K562 (cell line): ENCODE measurements around the gene COL5A1. TPM values are rescaled to one million over a fixed set of nuclear protein-coding genes. Genes with fewer than 3 reads are reported as not detected.

ENCODE experiments used
- ATAC-seq: fragments of 200-7000 bp; cut with Tn5 transposase; 3 replicates; pipeline ENCODE4 v1.9.1; 2020; ENCODE audit warnings: moderate library complexity
- BruUV-seq: library from RNA; stranded (reverse); fragments of 400-500 nt; replicated peaks from 2 replicates; lab custom pipeline; 2021; lab: Mats Ljungman, UMichigan
- CTCF ChIA-PET: fragments of 300-600 bp; formaldehyde crosslinking; extraction: SDS; loops from one replicate; lab custom pipeline; 2021; ENCODE audit warnings: low intra/inter-chr PET ratio; lab: Yijun Ruan, JAX
- POLR2A ChIA-PET: fragments of 300-600, 350-650 bp; sonication (Branson Sonifier 250); formaldehyde crosslinking; extraction: SDS; loops from one replicate; lab custom pipeline; 2021; ENCODE audit warnings: antibody characterized with exemption, inconsistent platforms; lab: Yijun Ruan, JAX
- DNase-seq, 4 experiments: peaks; one replicate each; pipeline versions ENCODE4 v3.0.0 to v3.0.0-alpha.2; 2011 to 2018; ENCODE audit warnings: low spot score in 3 of 4, mixed read lengths in 3 of 4; ENCODE audit errors: extremely low read depth in 1 of 4
- FAIRE-seq: peaks from 2 replicates; lab custom pipeline; 2011; peaks lifted over from hg19 to GRCh38; lab: Jason Lieb, UNC
- H2AFZ ChIP-seq: 2 replicates; pipeline ENCODE4 v1.6.0; 2011; ENCODE audit warnings: low read depth, low read length, control low read depth, inconsistent platforms
- H3K27ac ChIP-seq: fragments of 200-600 bp; 3 replicates; pipeline ENCODE4 v1.8.0; 2011; ENCODE audit warnings: low read depth, mild to moderate bottlenecking, control low read depth, inconsistent platforms, low read length, moderate library complexity, mixed read lengths; ENCODE audit errors: extremely low read depth
- H3K27me3 ChIP-seq, 2 experiments: fragments of 300-600 bp in 1 of 2; 2 replicates in 1 of 2; 3 replicates in 1 of 2; pipeline versions ENCODE4 v1.6.0 to v1.8.0; 2011; ENCODE audit warnings: inconsistent platforms in 2 of 2, low read length in 2 of 2, mild to moderate bottlenecking in 1 of 2, mixed read lengths in 1 of 2, moderate library complexity in 1 of 2; ENCODE audit not compliant: control insufficient read depth in 2 of 2, insufficient read depth in 2 of 2
- H3K36me3 ChIP-seq: fragments of 300-600 bp; 3 replicates; pipeline ENCODE4 v1.8.0; 2011; ENCODE audit warnings: mild to moderate bottlenecking, low read length, inconsistent platforms; ENCODE audit not compliant: control insufficient read depth, insufficient read depth
- H3K4me1 ChIP-seq, 2 experiments: fragments of 200-600 bp in 1 of 2; replicated peaks in 1 of 2; 2 replicates in 1 of 2; 3 replicates in 1 of 2; pipeline versions ENCODE4 v1.5.1 to v1.8.0; 2011; ENCODE audit warnings: inconsistent platforms in 2 of 2, low read length in 2 of 2, mild to moderate bottlenecking in 1 of 2, mixed read lengths in 1 of 2, moderate library complexity in 1 of 2; ENCODE audit not compliant: control insufficient read depth in 2 of 2, insufficient read depth in 2 of 2
- H3K4me2 ChIP-seq: 2 replicates; pipeline ENCODE4 v1.6.1; 2011; ENCODE audit warnings: low read length, control low read depth, inconsistent platforms, mixed read lengths; ENCODE audit not compliant: insufficient read depth
- H3K4me3 ChIP-seq: fragments of 200-600 bp; sonication (generic), shearing (Covaris generic); 2 replicates; pipeline ENCODE4 v1.5.1; 2016; ENCODE audit warnings: control low read depth, inconsistent platforms
- H3K79me2 ChIP-seq: fragments of 200-600 bp; 3 replicates; pipeline ENCODE4 v1.8.0; 2011; ENCODE audit warnings: low read length, inconsistent platforms; ENCODE audit not compliant: control insufficient read depth, insufficient read depth
- H3K9ac ChIP-seq, 2 experiments: 2 replicates each; pipeline versions ENCODE4 v1.6.0 to v1.6.1; 2011; ENCODE audit warnings: low read depth in 2 of 2, low read length in 2 of 2, control low read depth in 1 of 2, inconsistent platforms in 1 of 2, mild to moderate bottlenecking in 1 of 2, mixed read lengths in 1 of 2; ENCODE audit not compliant: insufficient read depth in 1 of 2
- H3K9me1 ChIP-seq: one replicate; pipeline ENCODE4 v1.6.0; 2011; ENCODE audit warnings: inconsistent platforms, mild to moderate bottlenecking, low read length, moderate library complexity; ENCODE audit not compliant: control insufficient read depth, insufficient read depth
- H3K9me3 ChIP-seq: replicated peaks from 2 replicates; pipeline ENCODE4 v1.5.1; 2011; ENCODE audit warnings: low read depth, low read length, inconsistent platforms; ENCODE audit not compliant: control insufficient read depth, insufficient read depth
- H4K20me1 ChIP-seq: replicated peaks from 2 replicates; pipeline ENCODE4 v1.6.1; 2011; ENCODE audit warnings: low read length, inconsistent platforms, mixed read lengths; ENCODE audit not compliant: control insufficient read depth, insufficient read depth
- CLOCK ChIP-seq: fragments of 250-450 bp; sonication (Bioruptor Pico); IDR thresholded peaks from 2 replicates; pipeline ENCODE4 v1.4.0; 2020; ENCODE audit warnings: mild to moderate bottlenecking, moderate library complexity, borderline replicate concordance
- MCM7 ChIP-seq, 2 experiments: fragments of 450-650 bp; IDR thresholded peaks; 2 replicates each; pipeline ENCODE4 v1.6.1; 2016 to 2018
- PURB ChIP-seq: sonication (generic); formaldehyde crosslinking; IDR thresholded peaks from 2 replicates; pipeline ENCODE4 v1.9.0; 2021; ENCODE audit warnings: low read depth, mild to moderate bottlenecking, missing genetic modification reagents
- ZKSCAN1 ChIP-seq: fragments of 150-350 bp; IDR thresholded peaks from 2 replicates; pipeline ENCODE4 v1.6.1; 2016; ENCODE audit warnings: low read depth, low read length
- ZNF518B ChIP-seq: fragments of 250-450 bp; sonication (Bioruptor Pico); IDR thresholded peaks from 2 replicates; pipeline ENCODE4 v1.5.0; 2021; ENCODE audit warnings: mild to moderate bottlenecking, moderate library complexity
- WGBS: fragments of 100-300 bp; shearing (Covaris generic); methylation state at CpG from one replicate; pipeline ENCODE4 v1.1.6; 2016; ENCODE audit warnings: low coverage, mixed read lengths; ENCODE audit not compliant: insufficient coverage; ENCODE audit errors: missing lambda C conversion rate; 5-methylcytosine and 5-hydroxymethylcytosine counted together
- in situ Hi-C: fragments of 300-500 bp; cut with MboI; formaldehyde crosslinking; loops from 4 replicates; pipeline ENCODE4 v1.15.0; 2018; ENCODE audit warnings: inconsistent platforms, mixed read lengths
- intact Hi-C: fragments of 100-400 bp; cut with micrococcal nuclease; formaldehyde crosslinking; loops from 2 replicates; pipeline ENCODE4 v1.14.2; 2022
- polyA plus RNA-seq, 8 experiments: library from polyadenylated mRNA; depleted of rRNA in 4 of 8; stranded (reverse) in 5 of 8; unstranded in 3 of 8; fragments of >200 nt; fragmentation: Nextera tagmentation in 2 of 8; fragmentation: Illumina TruSeq in 1 of 8; extraction: Ambion mirVana in 2 of 8; extraction: Trizol in 1 of 8; gene quantifications; 2 replicates each; pipeline versions ENCODE4 v1.2.1 to v1.2.3, GENCODE V29; 2011 to 2014; ENCODE audit warnings: inconsistent platforms in 1 of 8, missing spikeins in 1 of 8
- total RNA-seq, 7 experiments: library from RNA; depleted of rRNA in 6 of 7; stranded (reverse); fragments of >200 nt in 6 of 7; fragmentation: Illumina TruSeq in 2 of 7; extraction: Trizol in 2 of 7; gene quantifications; 2 replicates each; pipeline versions ENCODE4 v1.2.1 to v1.2.3, GENCODE V29; 2011 to 2021; ENCODE audit warnings: low replicate concordance in 1 of 7

COL5A1 gene
- total and polyA plus RNA-seq, 9 of the 15 experiments (the other 6 are each of a cell fraction or from before 2014, with no cell fraction given): under 0.01 to 0.13 (median 0.04) TPM; not detected in 6

GRCh38 chr9:134737842-134738580 is 96.4 kb downstream of the COL5A1 start:
- ChIA-PET POLR2A (no interaction called here), CTCF (interaction anchor here (3.0 kb wide), 1 partner anchor 289 kb away, joined by 11 read pairs; no protein-coding TSS in a partner anchor)
- under 1% methylated on average over 20 of the region's 26 CpGs for WGBS

More at GRCh38 chr9:134737842-134738580, 96.4 kb downstream of the COL5A1 start:
- Histone ChIP-seq H3K79me2 (no peaks in the 10 kb centered on the region), H3K27ac (no peak overlapping the region), H3K27me3 (peaks cover 0 to 22% of the 10 kb centered on the region in 2 experiments; a peak in 2 of 5 replicates), H3K9me3 (no peaks in the 10 kb centered on the region), H3K4me1 (no peaks in the 10 kb centered on the region), H3K36me3 (no peaks in the 10 kb centered on the region), H3K4me2 (no peak overlapping the region), H3K9me1 (no peaks in the 10 kb centered on the region), H2AFZ (no peak overlapping the region), H3K4me3 (no peak overlapping the region), H4K20me1 (no peaks in the 10 kb centered on the region), H3K9ac (no peak overlapping the region)
- no peak for FAIRE-seq
- no peak for ATAC-seq
- DNase-seq: no peak
- no TSS peak for BruUV-seq
- intact Hi-C loops: loop anchor here (2.0 kb wide), 2 partner anchors 39 to 289 kb away; no protein-coding TSS in a partner anchor
- in situ Hi-C loops: no loop called here
- no peak for TF ChIP-seq ZNF518B (CRISPR knock-in tag)
- TF ChIP-seq CLOCK (CRISPR knock-in tag): no peak
- TF ChIP-seq MCM7 (IDR thresholded peaks at IDR 0.05): no peak
- no peak for TF ChIP-seq ZKSCAN1
- TF ChIP-seq PURB (CRISPR knock-in tag): no peak
